Neuronal stem cell (in vitro differentiated cells): ENCODE results near the gene LYRM4. TPM values are rescaled to one million over a fixed set of nuclear protein-coding genes. Genes with fewer than 3 reads are reported as not detected.

Source experiments
- DNase-seq: peaks from one replicate; pipeline ENCODE4 v3.0.0-alpha.2; 2013; ENCODE audit warnings: low spot score
- H2AFZ ChIP-seq: one replicate; pipeline ENCODE4 v1.6.1; 2013; ENCODE audit warnings: mild to moderate bottlenecking, low read length, inconsistent platforms
- H2AK5ac ChIP-seq: 2 replicates; pipeline ENCODE4 v1.6.1; 2013; ENCODE audit warnings: low read depth, mild to moderate bottlenecking, inconsistent platforms, low read length, moderate library complexity, mixed read lengths
- H2BK120ac ChIP-seq: 2 replicates; pipeline ENCODE4 v1.6.1; 2013; ENCODE audit warnings: low read depth, mild to moderate bottlenecking, inconsistent platforms, low read length, moderate library complexity, mixed read lengths
- H2BK12ac ChIP-seq: one replicate; pipeline ENCODE4 v1.6.1; 2013; ENCODE audit warnings: low read length, inconsistent platforms
- H2BK15ac ChIP-seq: 2 replicates; pipeline ENCODE4 v1.6.1; 2013; ENCODE audit warnings: mild to moderate bottlenecking, low read length, inconsistent platforms, mixed read lengths
- H2BK5ac ChIP-seq: one replicate; pipeline ENCODE4 v1.6.1; 2013; ENCODE audit warnings: inconsistent platforms, mild to moderate bottlenecking, low read length, moderate library complexity
- H3K14ac ChIP-seq: one replicate; pipeline ENCODE4 v1.6.1; 2013; ENCODE audit warnings: low read length, inconsistent platforms
- H3K18ac ChIP-seq: 2 replicates; pipeline ENCODE4 v1.6.1; 2013; ENCODE audit warnings: low read length, inconsistent platforms
- H3K23ac ChIP-seq: 2 replicates; pipeline ENCODE4 v1.6.1; 2013; ENCODE audit warnings: low read depth, mild to moderate bottlenecking, mixed read lengths, low read length, inconsistent platforms; ENCODE audit not compliant: poor library complexity
- H3K27ac ChIP-seq: replicated peaks from 3 replicates; pipeline ENCODE4 v1.5.1; 2013; ENCODE audit warnings: low read length, inconsistent platforms
- H3K27me3 ChIP-seq, 3 experiments: 2 replicates each; pipeline ENCODE4 v1.6.1; 2013; ENCODE audit warnings: low read length in 3 of 3, mild to moderate bottlenecking in 2 of 3, inconsistent platforms in 1 of 3, low read depth in 1 of 3, mixed read lengths in 1 of 3, moderate library complexity in 1 of 3; ENCODE audit not compliant: control insufficient read depth in 3 of 3, insufficient read depth in 3 of 3
- H3K36me3 ChIP-seq, 2 donors: replicated peaks in 1 of 2; 2 replicates each; pipeline ENCODE4 v1.6.1; 2013; ENCODE audit warnings: low read length in 2 of 2; ENCODE audit not compliant: control insufficient read depth in 2 of 2, insufficient read depth in 2 of 2
- H3K4ac ChIP-seq: 2 replicates; pipeline ENCODE4 v1.6.1; 2013; ENCODE audit warnings: inconsistent platforms, mild to moderate bottlenecking, low read length, moderate library complexity
- H3K4me1 ChIP-seq, 2 donors: 1 replicate in 1 of 2; 2 replicates in 1 of 2; pipeline ENCODE4 v1.6.1; 2013; ENCODE audit warnings: low read length in 2 of 2, low read depth in 1 of 2; ENCODE audit not compliant: control insufficient read depth in 2 of 2, insufficient read depth in 1 of 2
- H3K4me2 ChIP-seq: one replicate; pipeline ENCODE4 v1.6.1; 2013; ENCODE audit warnings: mild to moderate bottlenecking, low read length, inconsistent platforms; ENCODE audit not compliant: insufficient read depth, poor library complexity, severe bottlenecking
- H3K4me3 ChIP-seq, 2 donors: 2 replicates each; pipeline ENCODE4 v1.5.1; 2013; ENCODE audit warnings: low read length in 2 of 2, mild to moderate bottlenecking in 2 of 2, inconsistent platforms in 1 of 2, moderate library complexity in 1 of 2
- H3K79me1 ChIP-seq: one replicate; pipeline ENCODE4 v1.6.1; 2013; ENCODE audit warnings: low read depth, mild to moderate bottlenecking, inconsistent platforms, low read length, moderate library complexity
- H3K9ac ChIP-seq: one replicate; pipeline ENCODE4 v1.6.1; 2013; ENCODE audit warnings: mild to moderate bottlenecking, low read depth, low read length, inconsistent platforms; ENCODE audit not compliant: poor library complexity
- H3K9me3 ChIP-seq, 2 donors: replicated peaks in 1 of 2; 2 replicates each; pipeline versions ENCODE3 to v1.6.1; 2013; ENCODE audit warnings: low read length in 2 of 2, mild to moderate bottlenecking in 2 of 2, inconsistent platforms in 1 of 2, low read depth in 1 of 2, mixed read lengths in 1 of 2, moderate library complexity in 1 of 2; ENCODE audit not compliant: control insufficient read depth in 2 of 2, insufficient read depth in 1 of 2
- H4K8ac ChIP-seq: one replicate; pipeline ENCODE4 v1.6.1; 2013; ENCODE audit warnings: low read depth, mild to moderate bottlenecking, inconsistent platforms, low read length, moderate library complexity
- H4K91ac ChIP-seq: one replicate; pipeline ENCODE4 v1.6.1; 2013; ENCODE audit warnings: low read length, low read depth, mild to moderate bottlenecking, inconsistent platforms; ENCODE audit not compliant: poor library complexity
- WGBS, 2 donors: extraction: QIAGEN DNeasy Blood & Tissue Kit; methylation state at CpG; one replicate each; pipeline ENCODE4 v1.1.7; 2013; ENCODE audit warnings: missing lambda C conversion rate in 2 of 2, mixed read lengths in 1 of 2; ENCODE audit not compliant: insufficient read length in 2 of 2, insufficient replicate concordance in 1 of 2; ENCODE audit errors: extremely low coverage in 2 of 2; 5-methylcytosine and 5-hydroxymethylcytosine counted together
- polyA plus RNA-seq, 2 experiments: library from polyadenylated mRNA; stranded (reverse); fragments of 200-250 nt; gene quantifications; one replicate each; pipeline ENCODE4 v1.2.3, GENCODE V29; 2013

Gene LYRM4
- 49.6 TPM for polyA plus RNA-seq (2013, experiment 1 of 2)
- polyA plus RNA-seq (2013, experiment 2 of 2): 51.2 TPM

- H3K9ac ChIP-seq: peak within 1 kb of the TSS; percentile 79
- peak within 1 kb of the TSS; percentile 70 for H2BK15ac ChIP-seq
- H2AK5ac ChIP-seq: no peak within 1 kb of the TSS
- H3K4me3 ChIP-seq: peak within 1 kb of the TSS; percentile 88 to 93
- peaks cover 2 to 4% of the 10 kb centered on the region in 2 donors for H3K4me1 ChIP-seq
- no peaks in the 10 kb centered on the region for H3K27me3 ChIP-seq
- H3K36me3 ChIP-seq: peaks cover 7 to 25% of the 10 kb centered on the region in 2 donors
- no peak within 1 kb of the TSS for H3K14ac ChIP-seq
- peak within 1 kb of the TSS; percentile 95 for H3K27ac ChIP-seq
- H3K23ac ChIP-seq: peak within 1 kb of the TSS; percentile 6
- no peak within 1 kb of the TSS for H3K4ac ChIP-seq
- no peak within 1 kb of the TSS for H4K91ac ChIP-seq
- H4K8ac ChIP-seq: no peak within 1 kb of the TSS
- peaks cover 7% of the 10 kb centered on the region for H3K79me1 ChIP-seq
- H3K18ac ChIP-seq: peak within 1 kb of the TSS; percentile 96
- peak; percentile 89 for DNase-seq
- WGBS, 2 donors: no CpG with 5 or more reads among the region's 85 CpGs
- H3K4me2 ChIP-seq: peak within 1 kb of the TSS; percentile 78
- no peak within 1 kb of the TSS for H2BK120ac ChIP-seq
- no peak within 1 kb of the TSS for H2BK12ac ChIP-seq
- H2AFZ ChIP-seq: peak within 1 kb of the TSS; percentile 100
- peaks cover 0 to 3% of the 10 kb centered on the region in 2 donors for H3K9me3 ChIP-seq
- peak within 1 kb of the TSS; percentile 88 for H2BK5ac ChIP-seq
Measured at GRCh38 chr6:5260661-5261544, at the start of gene LYRM4, which contains the start of gene FARS2. TSS of gene LYRM4 (minus strand) at chr6:5260950. CDS start at chr6:5260733, 217 bp downstream. TSS of gene FARS2 (plus strand) at chr6:5261513.

GRCh38 chr6:5308066-5308465 is 47.3 kb upstream of the LYRM4 start:
- no peak overlapping the region for H3K27ac ChIP-seq

GRCh38 chr6:5307058-5307457 is 46.3 kb upstream of the LYRM4 start:
- DNase-seq: no peak
- H3K23ac ChIP-seq: no peak overlapping the region
- no peak overlapping the region for H3K18ac ChIP-seq
- H4K91ac ChIP-seq: no peak overlapping the region
- H2BK15ac ChIP-seq: no peak overlapping the region
- no peaks in the 10 kb centered on the region for H3K27me3 ChIP-seq
- no peak overlapping the region for H3K27ac ChIP-seq
- H3K9me3 ChIP-seq: peaks cover 0 to 3% of the 10 kb centered on the region in 2 donors
- no peak overlapping the region for H2BK12ac ChIP-seq
- H2AK5ac ChIP-seq: no peak overlapping the region
- no peak overlapping the region for H3K4me3 ChIP-seq
- H2AFZ ChIP-seq: no peak overlapping the region
- H2BK5ac ChIP-seq: no peak overlapping the region
- no peak overlapping the region for H3K9ac ChIP-seq
- no peaks in the 10 kb centered on the region for H3K79me1 ChIP-seq
- H3K14ac ChIP-seq: no peak overlapping the region
- H4K8ac ChIP-seq: no peak overlapping the region
- H2BK120ac ChIP-seq: no peak overlapping the region
- H3K4me2 ChIP-seq: no peak overlapping the region
- H3K4me1 ChIP-seq: peaks cover 0 to 1% of the 10 kb centered on the region in 2 donors
- H3K4ac ChIP-seq: no peak overlapping the region
- H3K36me3 ChIP-seq: no peaks in the 10 kb centered on the region

More at GRCh38 chr6:5308066-5308465, 47.3 kb upstream of the LYRM4 start:
- Histone ChIP-seq H2BK5ac (no peak overlapping the region), H3K9ac (no peak overlapping the region), H3K36me3 (no peaks in the 10 kb centered on the region), H3K4me3 (no peak overlapping the region), H2BK12ac (no peak overlapping the region), H3K9me3 (peaks cover 0 to 3% of the 10 kb centered on the region in 2 donors), H2BK120ac (no peak overlapping the region), H4K91ac (no peak overlapping the region), H2AFZ (no peak overlapping the region), H3K14ac (no peak overlapping the region), H3K4me1 (peaks cover 0 to 1% of the 10 kb centered on the region in 2 donors), H3K4me2 (no peak overlapping the region), H3K4ac (no peak overlapping the region), H2BK15ac (no peak overlapping the region), H3K27me3 (no peaks in the 10 kb centered on the region), H4K8ac (no peak overlapping the region), H2AK5ac (no peak overlapping the region), H3K23ac (no peak overlapping the region), H3K79me1 (no peaks in the 10 kb centered on the region), H3K18ac (no peak overlapping the region)
- no CpG with 5 or more reads among the region's 4 CpGs for WGBS, 2 donors
- no peak for DNase-seq

GRCh38 chr6:5305968-5306626 is 45.3 kb upstream of the LYRM4 start:
- no peak overlapping the region for H2BK15ac ChIP-seq
- no peak overlapping the region for H2AK5ac ChIP-seq
- H3K23ac ChIP-seq: no peak overlapping the region
- WGBS, 2 donors: no CpG with 5 or more reads among the region's 5 CpGs
- H3K14ac ChIP-seq: no peak overlapping the region
- no peaks in the 10 kb centered on the region for H3K36me3 ChIP-seq
- H3K79me1 ChIP-seq: no peaks in the 10 kb centered on the region
- no peak overlapping the region for H3K18ac ChIP-seq
- H2AFZ ChIP-seq: no peak overlapping the region
- no peak overlapping the region for H3K4ac ChIP-seq
- DNase-seq: no peak
- no peak overlapping the region for H4K8ac ChIP-seq
- H3K4me2 ChIP-seq: no peak overlapping the region
- H4K91ac ChIP-seq: no peak overlapping the region
- no peak overlapping the region for H3K9ac ChIP-seq
- H2BK5ac ChIP-seq: no peak overlapping the region
- peaks cover 0 to 1% of the 10 kb centered on the region in 2 donors for H3K4me1 ChIP-seq
- H2BK120ac ChIP-seq: no peak overlapping the region
- peaks cover 0 to 3% of the 10 kb centered on the region in 2 donors for H3K9me3 ChIP-seq
- H3K4me3 ChIP-seq: no peak overlapping the region
- no peak overlapping the region for H3K27ac ChIP-seq
- no peak overlapping the region for H2BK12ac ChIP-seq
- no peaks in the 10 kb centered on the region for H3K27me3 ChIP-seq
